A172 (cell line): ENCODE data around the gene ETFB. TPM values are rescaled to one million over a fixed set of nuclear protein-coding genes. Genes with fewer than 3 reads are reported as not detected.

Experiments used
- DNase-seq: peaks from one replicate; pipeline ENCODE4 v3.0.0-alpha.2; 2015; ENCODE audit warnings: low spot score
- total RNA-seq: library from RNA; depleted of rRNA; stranded (reverse); fragments of >200 nt; shearing (Covaris generic); gene quantifications from 2 replicates; pipeline ENCODE4 v1.2.3, GENCODE V29; 2014

Gene ETFB
- total RNA-seq, 1 experiment from 2014 or later: 48.5 TPM

DNA sequence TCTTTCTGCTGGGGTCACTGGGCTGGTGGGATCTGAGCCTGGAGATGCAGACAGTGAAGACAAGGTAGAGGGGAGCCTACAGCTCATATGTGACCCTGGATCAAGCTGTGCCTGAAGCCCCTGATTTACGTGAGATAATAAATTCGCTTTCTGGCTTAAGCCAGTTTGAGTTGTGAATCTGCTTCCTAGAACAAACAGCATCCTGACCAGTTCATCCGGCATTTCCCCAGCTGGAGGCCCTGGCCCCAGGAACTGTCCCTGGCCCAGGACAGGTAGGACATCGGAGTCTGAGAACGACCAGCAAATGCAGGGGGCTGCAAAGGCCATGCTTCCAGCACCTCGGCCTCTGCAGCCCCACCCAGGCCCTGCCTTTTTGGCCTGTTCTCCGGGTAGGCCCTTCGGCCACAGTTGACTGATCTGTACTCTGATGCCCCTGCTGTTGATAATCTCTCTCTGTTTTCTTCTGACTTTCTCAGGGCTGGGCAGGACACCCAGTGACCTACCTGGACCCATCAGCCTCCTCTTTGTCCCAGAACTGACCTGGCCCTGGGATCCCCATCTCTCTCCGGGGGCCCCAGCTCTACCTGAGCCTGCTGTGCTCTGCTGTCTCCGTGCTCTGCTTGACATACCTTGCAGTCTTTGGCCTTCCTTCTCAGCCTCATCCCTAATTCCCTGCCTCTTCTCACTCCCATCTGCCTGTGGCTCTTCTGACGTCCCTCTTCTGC is 14.8 kb downstream of the ETFB start:
- DNase-seq: no peak

DNA sequence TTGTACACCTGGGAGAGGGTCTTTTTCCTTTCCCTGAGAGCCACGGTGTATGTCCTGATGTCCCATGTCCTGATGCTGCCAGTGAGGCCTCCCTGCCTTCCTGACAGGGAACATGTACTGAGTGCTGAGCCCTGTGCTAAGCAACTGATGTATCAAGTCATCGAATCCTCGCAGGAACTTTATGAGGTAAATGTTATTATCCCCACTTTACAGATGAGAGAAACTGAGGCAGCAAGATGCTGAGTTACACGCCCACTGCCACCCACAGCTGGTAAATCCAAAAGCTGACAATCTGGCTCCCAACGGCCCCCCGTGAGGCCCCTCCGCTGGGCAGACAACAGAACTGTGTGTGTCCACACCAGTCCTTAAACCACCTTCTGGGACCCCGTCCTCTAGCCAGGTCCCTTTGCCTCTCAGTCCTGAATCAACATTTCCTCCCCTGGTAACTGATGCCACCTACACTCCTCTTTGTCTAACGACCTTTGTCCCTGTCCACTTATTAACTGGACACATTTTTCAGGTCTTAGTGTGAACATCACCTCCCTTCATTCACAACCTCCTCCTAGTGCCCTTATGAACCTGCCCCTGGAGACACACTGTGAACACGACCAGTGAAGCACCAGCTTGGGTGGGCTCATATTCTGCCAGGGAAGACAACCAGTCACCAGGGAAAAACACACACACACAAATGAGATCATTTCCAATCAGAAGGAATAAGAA is 18.8 kb downstream of the ETFB start:
- no peak for DNase-seq

DNA sequence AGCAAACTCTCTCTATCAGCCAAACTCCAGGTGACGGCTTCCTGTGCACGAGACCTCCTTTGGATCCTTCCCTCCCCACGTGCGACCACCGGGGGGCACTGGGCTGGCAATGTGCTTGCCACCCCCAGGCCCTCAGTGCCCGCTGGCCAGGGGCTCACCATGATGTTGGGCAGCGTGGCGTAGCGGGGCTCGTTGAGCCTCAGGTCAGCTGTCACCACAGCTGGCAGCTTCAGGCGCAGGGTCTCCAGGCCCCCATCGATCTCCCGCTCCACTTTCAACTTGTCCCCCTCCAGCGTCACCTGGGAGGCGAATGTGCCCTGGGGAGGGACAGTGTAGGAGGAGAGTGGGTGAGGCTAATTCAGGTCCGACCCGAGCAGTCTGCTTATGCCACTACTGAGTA is 19.4 kb downstream of the ETFB start:
- DNase-seq: no peak

DNA sequence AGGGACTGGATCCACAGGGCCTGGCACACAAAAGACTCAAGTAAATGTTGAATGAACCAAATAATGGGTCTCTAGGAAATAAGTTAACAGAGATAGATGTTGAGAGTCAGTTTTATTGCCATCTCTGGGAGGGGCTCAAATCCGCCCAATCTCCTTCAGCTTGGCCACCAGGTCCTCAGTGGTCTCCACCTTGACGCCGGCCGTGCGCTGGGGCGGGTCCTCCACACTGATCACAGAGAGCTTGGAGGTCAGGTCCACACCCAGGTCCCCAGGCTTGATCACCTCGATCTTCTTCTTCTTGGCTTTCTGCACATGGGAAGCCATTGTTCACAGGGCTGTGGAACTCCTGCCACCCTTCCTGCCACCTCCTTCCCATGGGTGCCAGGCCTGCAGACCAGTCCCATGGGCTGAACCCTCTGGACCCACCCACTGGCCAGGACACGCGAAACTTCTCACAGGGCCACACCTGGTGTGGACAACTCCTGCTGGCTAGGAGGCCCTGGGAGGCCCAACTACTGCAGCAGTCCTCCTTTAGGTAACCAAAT is 21.0 kb downstream of the ETFB start:
- no peak for DNase-seq

DNA sequence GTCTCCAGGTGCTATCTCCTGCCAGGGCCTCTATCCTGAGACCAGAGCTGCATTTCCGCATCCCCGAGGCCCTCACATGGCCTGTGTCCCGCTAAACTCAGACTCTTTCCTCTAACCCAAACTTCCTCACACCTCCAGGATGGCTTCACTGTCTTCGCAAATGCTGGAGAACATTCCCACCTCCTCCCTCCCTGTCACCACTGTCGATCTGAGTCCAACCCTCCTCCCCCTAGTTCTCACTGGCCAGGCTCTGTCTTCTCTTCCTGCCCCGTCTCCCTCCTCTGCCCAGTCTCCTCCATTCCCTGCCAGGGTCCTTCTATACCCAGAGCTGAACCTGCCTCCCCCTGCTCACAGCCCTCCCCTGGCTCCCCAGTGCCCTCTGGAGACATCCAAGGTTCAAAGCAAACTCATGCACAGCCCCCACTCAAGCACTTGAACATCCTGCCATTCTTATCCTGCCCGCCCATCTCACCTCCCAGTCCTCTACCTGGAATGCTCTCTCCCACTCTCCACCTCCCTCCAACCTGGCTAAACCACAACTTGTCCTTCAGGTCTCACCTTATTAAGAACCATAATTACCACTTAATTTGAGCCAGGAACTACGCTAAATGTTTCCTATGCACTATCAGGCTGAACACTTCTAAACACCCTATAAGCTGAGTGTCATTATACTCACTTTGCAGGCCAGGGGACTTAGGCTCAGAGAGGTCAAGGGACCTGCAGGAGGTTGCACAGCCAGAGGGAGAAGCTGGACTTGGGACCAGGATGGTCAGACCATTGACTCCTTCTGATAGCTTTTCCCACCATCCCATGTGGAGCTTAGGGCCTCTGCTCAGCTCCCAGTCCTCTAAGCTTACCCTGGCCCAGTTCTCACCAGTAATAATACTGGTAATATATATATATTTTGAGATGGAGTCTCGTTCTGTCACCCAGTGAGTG is 23.3 kb downstream of the ETFB start:
- DNase-seq: no peak

DNA sequence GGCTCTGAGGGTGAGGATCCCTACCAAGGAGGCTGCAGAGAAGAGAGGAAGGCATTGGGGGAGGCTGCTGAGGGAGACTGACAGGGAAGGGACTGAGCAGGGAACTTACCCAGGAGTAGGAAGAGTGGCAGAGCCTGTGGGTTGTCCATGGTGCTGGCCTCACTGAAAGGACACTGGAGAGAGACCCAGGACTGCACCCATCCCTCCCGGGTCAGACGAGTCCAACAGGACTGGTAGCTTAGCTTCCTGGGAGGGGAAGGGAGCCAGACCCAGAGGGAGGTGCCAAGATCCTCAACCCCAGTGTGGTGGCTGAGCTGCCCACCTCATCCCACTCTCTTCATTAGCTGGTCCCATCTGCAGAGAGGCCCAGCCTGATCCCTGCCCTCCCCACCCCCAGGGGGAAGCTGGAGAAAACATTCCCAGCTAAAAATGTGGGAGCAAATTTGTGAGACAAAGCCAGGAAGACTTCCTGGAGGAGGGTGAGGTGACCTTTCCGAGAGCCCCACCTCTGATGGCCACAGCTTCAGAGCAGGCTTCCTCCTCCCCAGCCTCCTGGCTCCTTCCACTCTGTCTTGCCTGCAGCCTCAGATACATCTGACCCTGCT is 24.1 kb downstream of the ETFB start, which contains the start of gene VSIG10L:
Gene VSIG10L, minus strand, starts transcription at position 164 of the 605 bp plus-strand sequence. Its CDS starts 15 bp downstream, at position 149.
- no peak for DNase-seq

DNA sequence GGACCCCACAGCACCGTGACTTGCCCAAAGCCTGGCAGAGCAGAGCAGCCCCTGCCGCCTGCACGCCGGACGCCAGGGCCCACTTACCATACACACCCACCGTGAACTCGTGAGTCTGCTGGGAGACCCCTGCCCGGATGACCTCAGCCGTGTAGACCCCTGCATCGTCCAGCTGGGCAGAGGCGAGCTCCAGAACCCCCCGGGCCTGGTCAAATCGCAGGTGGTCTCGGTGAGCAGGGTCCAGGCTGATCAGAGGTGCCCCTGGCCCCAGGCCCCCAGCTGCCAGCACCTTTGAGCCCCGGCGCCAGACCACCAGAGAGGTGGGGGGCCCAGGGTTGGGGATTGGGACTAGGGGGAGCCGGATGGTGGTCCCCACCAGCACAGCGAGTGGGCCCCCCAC is 25.1 kb downstream of the ETFB start:
- DNase-seq: no peak

DNA sequence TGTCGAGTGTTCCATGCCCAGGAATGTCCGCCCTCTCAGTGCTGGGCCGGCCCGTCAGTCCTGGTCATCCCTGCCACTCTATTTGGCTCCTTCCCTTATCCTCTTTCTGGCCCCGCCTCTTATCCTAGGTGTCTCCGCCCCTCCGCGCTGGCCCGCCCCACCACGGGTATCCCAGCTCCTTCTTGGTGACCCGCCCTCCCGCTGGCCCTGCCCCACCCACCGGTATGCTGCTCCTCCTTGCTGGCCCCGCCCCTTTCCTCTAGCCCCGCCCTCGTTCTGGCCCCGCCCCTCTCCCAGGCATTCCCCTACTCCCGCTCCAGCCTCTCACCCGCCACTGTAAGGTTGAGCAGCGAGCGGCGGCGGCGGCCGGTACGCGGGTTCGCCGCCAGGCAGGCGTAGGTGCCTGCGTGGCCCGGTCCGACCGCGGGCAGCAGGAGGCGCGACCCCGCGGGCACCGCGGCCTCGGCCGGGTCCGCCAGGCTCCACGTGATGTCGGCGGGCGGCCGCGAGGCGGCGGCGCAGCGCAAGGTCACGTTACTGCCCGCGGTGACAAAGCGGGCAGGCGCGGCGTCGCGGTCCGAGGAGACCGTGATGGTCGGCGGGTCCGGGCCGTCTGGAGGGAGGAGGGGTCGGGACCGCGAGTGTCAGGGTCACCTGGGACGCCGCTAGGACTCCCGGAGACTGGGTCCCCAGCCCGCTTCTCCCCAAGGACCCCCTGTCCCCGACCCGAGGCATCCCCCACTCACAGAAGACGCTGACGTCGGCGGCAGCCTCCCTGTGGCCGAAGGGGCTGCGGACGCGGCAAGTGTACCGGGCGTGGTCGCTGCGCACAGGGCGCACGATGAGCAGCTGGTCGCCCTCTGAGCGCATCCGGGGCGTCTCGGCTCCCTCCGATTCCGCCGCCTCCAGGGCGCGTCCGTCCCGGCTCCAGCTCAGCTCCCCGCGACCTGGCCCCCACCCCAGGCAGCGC is 26.2 kb downstream of the ETFB start:
- peak; percentile 85 for DNase-seq

DNA sequence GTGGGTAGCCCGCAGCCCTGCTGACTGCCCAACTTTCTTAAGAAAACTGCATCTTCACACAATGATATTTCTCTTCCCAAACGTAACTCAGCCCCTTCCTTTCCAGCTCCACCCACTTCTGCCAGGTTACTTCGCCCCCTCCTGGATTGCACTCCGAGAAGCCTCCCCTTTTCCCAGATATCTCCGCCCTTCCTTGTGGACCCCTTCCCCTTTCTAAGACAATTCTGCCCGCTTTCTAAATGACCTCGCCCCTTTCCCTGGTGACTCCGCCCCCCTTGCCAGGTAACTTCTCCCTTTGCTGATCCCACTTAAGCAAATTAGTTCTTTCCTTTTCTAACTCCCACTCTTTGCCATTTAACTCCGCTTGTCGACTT is 26.9 kb downstream of the ETFB start:
- no peak for DNase-seq

DNA sequence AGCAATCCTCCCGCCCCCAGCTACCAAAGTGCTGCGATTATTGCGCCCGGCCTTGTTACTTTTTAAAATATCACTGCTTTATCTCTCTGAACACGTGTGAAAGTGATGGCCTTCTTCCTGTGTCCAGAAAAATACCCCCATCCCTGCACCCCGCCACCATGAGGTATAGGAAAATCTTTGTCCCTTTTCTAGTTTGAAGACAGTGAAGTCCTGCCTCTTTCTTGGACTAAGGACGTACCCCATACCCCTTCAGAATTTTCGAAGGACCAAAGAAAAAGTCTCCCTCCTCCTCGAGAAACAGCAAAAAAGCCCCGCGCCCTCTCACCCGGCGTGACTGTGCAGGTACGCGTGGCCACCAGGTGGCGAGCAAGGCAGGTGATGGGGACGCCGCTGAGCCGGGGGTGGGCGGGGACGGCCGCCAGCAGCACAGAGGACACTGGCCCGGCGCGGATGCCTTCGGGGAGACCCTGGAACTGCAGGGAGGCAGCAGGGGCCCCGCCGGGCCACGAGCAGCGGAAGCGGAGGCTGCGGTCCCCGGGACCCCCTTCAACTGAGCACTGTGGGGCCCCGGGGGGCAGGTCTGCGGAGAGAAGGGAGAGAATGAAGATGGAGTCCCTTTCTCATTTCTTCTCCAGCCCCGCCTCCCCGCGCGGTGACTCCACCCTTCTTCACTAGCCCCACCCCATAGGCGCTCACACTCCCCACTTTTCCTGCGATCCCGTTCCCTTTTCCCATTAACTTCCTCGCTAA is 27.4 kb downstream of the ETFB start:
- peak; percentile 46 for DNase-seq

DNA sequence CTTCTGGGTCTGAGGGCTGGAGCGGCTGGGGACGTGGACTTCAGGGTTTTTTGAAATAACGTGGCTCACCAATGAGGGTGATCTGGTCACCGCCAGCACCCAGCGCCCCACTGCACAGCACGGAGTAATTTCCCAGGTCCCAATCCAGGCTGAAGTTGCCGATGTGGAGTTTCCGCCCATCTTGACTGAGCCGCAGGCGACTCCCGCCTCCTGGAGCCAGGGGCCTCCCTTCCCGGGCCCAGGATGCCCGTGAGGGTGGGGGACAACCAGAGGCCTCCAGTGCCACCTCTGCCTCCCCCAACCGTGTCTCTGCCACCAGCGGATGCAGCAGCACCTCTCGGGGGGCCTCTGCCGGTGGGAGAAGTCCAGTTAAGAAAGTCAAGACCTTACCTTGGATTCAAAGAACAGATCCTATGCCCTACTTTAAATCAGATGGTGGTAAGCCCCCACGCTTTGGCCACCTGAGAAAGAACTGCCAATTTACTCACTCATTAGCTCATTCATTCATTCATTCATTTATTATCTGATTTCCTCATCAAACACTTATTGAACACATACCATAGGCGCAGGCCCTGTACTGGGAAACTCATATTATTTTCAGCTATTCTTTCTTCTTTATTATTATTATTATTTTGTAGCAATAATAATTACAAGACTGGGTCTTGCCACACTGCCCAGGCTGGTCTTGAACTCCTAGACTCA is 28.2 kb downstream of the ETFB start:
- DNase-seq: no peak

DNA sequence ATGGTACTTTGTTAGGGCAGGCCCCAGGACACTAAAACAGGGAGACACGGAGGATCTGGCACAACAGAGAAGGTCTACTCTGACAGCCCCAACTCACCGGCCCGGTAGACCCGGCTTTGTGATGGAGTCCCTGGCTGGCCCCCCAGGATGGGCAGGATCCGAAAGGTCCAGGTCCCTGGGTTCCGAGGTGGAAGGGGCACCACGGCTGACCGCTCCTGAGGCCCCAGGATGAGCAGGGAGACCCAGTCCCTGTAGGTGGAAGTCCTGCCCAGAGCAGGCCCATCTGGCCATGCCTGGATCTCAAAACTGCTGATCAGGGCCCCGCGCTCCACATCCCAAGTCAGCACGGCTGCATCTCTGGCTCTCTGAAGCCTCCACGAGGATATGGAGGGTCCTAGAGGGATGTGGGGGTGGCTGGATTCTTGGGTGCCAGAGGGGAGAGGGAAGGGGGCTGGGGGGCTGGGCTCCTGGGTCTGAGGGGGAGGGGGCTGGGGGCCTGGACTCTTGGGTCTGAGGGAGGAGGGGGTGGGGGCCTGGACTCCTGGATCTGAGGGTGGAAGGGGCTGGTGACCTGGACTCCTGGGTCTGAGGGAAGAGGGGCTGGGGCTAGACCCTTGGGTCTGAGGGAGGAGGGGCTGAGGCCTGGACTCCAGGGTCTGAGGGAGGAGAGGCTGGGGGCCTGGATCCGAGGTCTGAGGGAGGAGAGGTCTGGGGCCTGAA is 28.9 kb downstream of the ETFB start:
- no peak for DNase-seq

DNA sequence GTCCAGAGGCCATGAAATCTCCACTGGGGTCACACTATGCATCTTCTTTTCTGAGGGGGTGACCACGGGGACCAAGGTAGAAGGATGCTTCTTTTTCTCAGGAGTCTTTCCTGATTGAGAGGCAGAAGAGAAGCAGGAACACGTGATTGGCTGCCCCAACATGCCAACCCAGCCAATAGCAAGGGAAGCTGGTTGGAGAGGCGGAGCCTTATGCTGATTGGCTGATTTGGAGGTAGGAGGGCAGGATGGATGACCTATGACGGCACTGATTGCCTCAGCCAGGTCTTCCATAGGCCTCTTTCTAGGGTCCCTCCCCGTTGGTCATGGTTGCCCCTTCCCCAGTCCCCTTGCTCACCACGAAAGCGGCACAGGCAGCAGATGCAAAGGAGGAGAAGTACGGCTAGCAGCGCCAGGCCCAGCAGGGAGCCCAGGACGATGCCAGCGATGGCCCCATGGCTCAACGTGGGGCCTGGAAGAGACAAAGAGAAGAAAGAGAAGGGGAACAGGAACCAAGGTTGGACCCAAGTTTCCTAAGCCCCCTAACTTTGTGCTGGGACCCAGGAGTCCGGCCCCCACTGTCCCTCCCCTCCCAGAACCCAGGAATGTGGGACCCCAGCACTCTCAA is 32.2 kb downstream of the ETFB start:
- no peak for DNase-seq

DNA sequence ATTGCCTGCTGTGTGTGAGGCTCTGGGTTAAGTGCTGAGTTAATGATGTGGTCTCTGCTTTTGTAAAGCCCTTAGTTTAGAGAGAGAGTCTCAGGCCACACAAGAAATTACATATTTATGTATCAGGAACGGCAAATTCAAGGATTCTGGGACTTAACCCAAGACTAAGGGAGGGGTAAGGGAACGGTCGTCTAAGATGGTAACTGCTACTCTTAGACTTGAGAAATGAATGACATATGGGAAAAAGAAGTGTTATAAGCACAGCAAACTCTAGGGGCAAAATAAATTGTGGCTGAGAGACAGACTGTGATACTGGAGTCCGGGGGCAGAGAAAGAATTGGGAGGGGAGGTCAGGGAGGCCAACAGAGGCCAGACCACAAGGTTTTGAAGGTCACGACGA is 34.5 kb downstream of the ETFB start:
- no peak for DNase-seq

DNA sequence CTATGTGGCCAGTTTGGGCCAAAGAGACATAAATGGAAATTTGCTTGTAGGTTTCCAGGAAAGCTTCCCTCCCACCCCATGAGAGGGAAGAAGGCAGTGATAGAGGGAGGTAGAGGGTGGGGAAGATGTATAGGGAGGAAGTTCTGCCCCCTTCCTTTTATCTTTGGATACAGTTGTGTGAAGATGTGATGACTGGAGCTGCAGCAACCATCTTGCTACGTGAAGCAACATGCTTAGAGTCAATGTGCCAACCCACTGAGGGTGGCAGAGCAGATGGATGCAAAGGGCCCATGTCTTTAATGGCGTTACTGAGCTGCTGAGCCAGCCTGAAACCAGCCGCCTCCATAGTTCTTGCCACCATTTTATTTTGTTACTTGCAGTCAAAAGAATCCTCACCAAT is 35.0 kb downstream of the ETFB start:
- no peak for DNase-seq

DNA sequence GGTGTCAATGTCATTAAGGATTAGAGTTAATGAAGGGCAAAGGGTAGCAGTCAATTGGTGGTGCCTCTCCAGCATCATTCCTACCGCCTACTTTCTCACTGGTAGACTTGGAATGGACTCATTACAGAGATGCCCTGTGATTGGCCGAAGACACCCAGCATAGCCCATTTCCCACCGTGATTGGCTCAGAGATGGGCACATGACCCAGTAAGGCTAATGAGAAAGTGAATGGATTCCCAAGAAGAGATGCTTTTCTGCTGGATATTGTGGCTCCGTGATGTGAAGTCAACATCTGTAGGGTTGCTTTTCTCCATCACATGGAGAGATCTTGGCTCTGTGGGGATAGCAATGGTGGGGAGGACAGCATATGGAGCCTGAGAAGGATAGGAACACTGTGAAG is 35.8 kb downstream of the ETFB start:
- no peak for DNase-seq

DNA sequence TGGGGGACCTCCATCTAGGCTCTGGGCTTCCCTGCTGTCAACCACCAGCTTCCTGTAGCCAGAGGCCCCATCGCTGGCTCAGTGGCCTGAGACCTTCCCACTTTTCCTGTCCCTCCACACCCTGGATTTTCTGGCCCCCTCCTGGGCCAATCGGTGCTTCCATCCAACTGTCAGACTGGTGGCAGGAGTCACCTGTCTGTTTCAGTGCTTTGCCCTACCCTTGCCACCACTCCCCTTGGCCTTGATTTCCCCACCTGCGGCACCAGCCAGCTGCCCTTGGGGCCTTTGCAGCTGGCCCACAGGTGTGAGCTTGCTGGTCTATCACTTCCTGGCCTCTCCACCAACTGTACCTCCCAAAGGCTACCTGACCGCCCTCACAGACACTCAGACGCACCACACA is 36.8 kb downstream of the ETFB start:
- no peak for DNase-seq
